Spinal cord (tissue), 10 donors: Measurements from ENCODE around the gene CPAMD8. TPM values are rescaled to one million over a fixed set of nuclear protein-coding genes. Genes with fewer than 3 reads are reported as not detected.

ENCODE experiments used
- DNase-seq, 6 donors: peaks; one replicate each; pipeline versions ENCODE4 v3.0.0 to v3.0.0-alpha.2; 2013 to 2015; ENCODE audit warnings: low spot score in 6 of 6, low read depth in 4 of 6
- H3K27ac ChIP-seq: one replicate; pipeline ENCODE4 v1.5.1; 2013; ENCODE audit warnings: low read depth, low read length, control low read depth
- H3K27me3 ChIP-seq: one replicate; pipeline ENCODE4 v1.6.1; 2013; ENCODE audit warnings: low read length; ENCODE audit not compliant: control insufficient read depth, insufficient read depth
- H3K36me3 ChIP-seq: one replicate; pipeline ENCODE4 v1.6.1; 2013; ENCODE audit warnings: low read length; ENCODE audit not compliant: control insufficient read depth, insufficient read depth
- H3K4me1 ChIP-seq: one replicate; pipeline ENCODE4 v1.6.1; 2013; ENCODE audit warnings: low read length; ENCODE audit not compliant: control insufficient read depth, insufficient read depth
- H3K4me3 ChIP-seq: one replicate; pipeline ENCODE4 v1.5.1; 2013; ENCODE audit warnings: low read depth, low read length, control low read depth
- H3K9me3 ChIP-seq: one replicate; pipeline ENCODE4 v1.6.1; 2013; ENCODE audit warnings: low read length; ENCODE audit not compliant: control insufficient read depth, insufficient read depth
- WGBS: methylation state at CpG from one replicate; pipeline ENCODE4 v1.1.5; 2013; ENCODE audit warnings: missing lambda C conversion rate; ENCODE audit not compliant: insufficient coverage; 5-methylcytosine and 5-hydroxymethylcytosine counted together
- polyA plus RNA-seq, 2 donors: library from polyadenylated mRNA; unstranded; fragments of 120-200 nt; gene quantifications; one replicate each; pipeline ENCODE4 v1.2.1, GENCODE V29; 2013; ENCODE audit not compliant: insufficient read length in 2 of 2
- total RNA-seq, 2 donors: library from RNA; depleted of rRNA in 1 of 2; stranded (reverse); fragments of 120-200 nt in 1 of 2; fragments of >200 nt in 1 of 2; gene quantifications; one replicate each; pipeline versions ENCODE4 v1.2.3 to v1.2.4, GENCODE V29; 2013 to 2014
- donor health status: healthy.

CPAMD8 gene
- total and polyA plus RNA-seq, 4 donors = 9.7 to 117 (median 38.9) TPM

DNA sequence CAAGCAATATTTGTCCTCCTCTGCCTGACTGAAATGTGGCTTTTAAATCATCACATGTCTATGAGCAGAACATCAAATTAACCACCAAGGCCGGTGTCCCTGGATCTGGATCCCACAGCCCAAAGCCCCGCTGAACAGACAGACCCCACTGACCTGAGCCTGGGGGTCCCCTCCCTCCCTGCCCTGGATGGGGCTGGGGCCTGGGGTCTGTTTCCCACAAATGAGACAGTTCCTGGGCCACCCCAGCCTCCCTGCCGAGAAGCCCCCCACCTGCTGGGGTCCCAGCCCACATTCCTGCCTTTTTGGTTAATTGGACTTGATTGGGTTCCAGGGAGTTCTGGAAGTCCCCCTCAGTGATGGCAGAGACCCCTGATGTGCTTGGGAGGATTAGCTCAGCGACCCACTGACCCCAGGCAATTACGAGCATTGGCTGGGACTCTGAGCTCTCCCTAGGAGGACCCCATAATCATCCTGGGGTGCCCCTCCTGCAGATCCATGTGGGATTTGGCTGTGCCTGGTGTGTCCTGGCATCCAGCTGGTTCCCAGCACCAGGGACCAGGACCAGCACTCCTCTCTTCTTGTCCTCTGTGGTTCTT lies 19.4 kb upstream of the CPAMD8 start:
- H3K4me1 ChIP-seq = peaks cover 9% of the 10 kb centered on the region
- no peaks in the 10 kb centered on the region for H3K9me3 ChIP-seq
- DNase-seq = no peak
- no peak overlapping the region for H3K4me3 ChIP-seq
- no peaks in the 10 kb centered on the region for H3K27me3 ChIP-seq
- WGBS = 86% methylated on average over 4 of the region's 5 CpGs
- no peak overlapping the region for H3K27ac ChIP-seq
- peaks cover 20% of the 10 kb centered on the region for H3K36me3 ChIP-seq

DNA sequence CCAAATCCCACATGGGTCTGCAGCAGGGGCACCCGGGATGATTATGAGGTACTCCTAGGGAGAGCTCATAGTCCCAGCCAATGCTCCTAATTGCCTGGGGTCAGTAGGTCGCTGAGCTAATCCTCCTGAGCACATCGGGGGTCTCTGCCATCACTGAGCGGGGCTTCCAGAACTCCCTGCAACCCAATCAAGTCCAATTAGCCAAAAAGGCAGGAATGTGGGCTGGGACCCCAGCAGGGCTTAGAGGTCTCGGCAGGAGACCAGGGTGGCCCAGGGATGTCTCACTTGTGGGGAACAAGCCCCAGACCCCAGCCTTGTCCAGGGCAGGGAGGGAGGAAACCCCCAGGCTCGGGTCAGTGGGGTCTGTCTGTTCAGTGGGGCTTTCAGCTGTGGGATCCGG lies 17.1 kb upstream of the CPAMD8 start:
- 46% methylated on average over 6 of the region's 7 CpGs for WGBS
- Histone ChIP-seq H3K27ac (no peak overlapping the region), H3K27me3 (no peaks in the 10 kb centered on the region), H3K9me3 (no peaks in the 10 kb centered on the region), H3K36me3 (peaks cover 6% of the 10 kb centered on the region), H3K4me1 (peaks cover 9% of the 10 kb centered on the region), H3K4me3 (no peak overlapping the region)
- DNase-seq = no peak

DNA sequence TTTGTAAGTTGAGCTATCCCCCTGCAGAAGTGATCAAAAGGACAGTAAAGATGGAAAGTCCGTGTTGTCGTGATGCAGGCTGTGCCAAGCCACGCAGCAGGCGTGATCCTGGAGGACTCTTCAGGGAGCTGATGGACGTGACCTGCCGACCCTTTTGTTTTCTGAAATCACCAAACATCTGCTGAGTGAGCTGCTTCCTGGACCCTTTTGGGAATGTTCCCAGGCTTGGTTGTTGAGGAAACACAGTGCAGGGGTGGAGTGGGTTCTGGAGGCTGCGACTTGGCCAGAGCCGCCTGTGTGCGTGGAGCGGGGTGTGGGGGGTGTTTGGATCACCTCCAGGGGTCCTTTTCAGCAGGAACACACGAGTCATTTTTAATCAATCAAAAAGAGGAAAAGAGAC lies 15.4 kb upstream of the CPAMD8 start:
- H3K9me3 ChIP-seq = no peaks in the 10 kb centered on the region
- DNase-seq = peak in 3 of 6 donors; percentile 11 to 87 (median 16)
- H3K27ac ChIP-seq = peak overlapping the region; percentile 61
- 23% methylated on average over 5 of the region's 11 CpGs for WGBS
- no peaks in the 10 kb centered on the region for H3K36me3 ChIP-seq
- H3K4me3 ChIP-seq = no peak overlapping the region
- peaks cover 9% of the 10 kb centered on the region for H3K4me1 ChIP-seq
- no peaks in the 10 kb centered on the region for H3K27me3 ChIP-seq

DNA sequence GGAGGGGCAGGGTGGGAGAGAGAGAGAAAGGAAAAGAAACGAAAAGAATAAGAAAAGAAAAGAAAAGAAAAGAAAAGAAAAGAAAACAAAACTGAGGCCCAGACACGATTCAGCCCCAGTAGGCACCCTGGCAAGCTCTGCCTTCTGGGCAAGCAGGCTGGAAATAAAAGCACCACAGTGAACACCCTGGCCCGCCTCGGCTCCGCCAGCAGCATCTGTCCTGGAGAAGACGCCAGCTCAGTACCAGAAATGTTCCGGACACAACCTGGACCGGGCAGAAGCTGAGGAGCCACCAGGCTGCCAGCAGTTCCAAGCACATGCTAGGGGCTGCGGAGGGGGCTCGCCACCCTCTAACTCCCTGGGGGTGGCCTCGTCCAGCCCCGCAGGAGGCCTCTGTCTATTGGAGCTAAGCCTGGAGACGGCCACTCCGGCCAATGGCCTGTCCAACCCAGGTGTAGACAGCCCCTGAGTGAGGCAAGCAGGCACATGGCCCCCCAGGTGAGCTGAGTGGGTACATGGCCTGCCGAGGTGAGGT lies 11.4 kb upstream of the CPAMD8 start:
- no peak for DNase-seq
- H3K4me3 ChIP-seq = no peak overlapping the region
- H3K27me3 ChIP-seq = no peaks in the 10 kb centered on the region
- no peaks in the 10 kb centered on the region for H3K9me3 ChIP-seq
- no peak overlapping the region for H3K27ac ChIP-seq
- WGBS = 59% methylated on average over 14 of the region's 15 CpGs
- H3K36me3 ChIP-seq = no peaks in the 10 kb centered on the region
- H3K4me1 ChIP-seq = peaks cover 9% of the 10 kb centered on the region

DNA sequence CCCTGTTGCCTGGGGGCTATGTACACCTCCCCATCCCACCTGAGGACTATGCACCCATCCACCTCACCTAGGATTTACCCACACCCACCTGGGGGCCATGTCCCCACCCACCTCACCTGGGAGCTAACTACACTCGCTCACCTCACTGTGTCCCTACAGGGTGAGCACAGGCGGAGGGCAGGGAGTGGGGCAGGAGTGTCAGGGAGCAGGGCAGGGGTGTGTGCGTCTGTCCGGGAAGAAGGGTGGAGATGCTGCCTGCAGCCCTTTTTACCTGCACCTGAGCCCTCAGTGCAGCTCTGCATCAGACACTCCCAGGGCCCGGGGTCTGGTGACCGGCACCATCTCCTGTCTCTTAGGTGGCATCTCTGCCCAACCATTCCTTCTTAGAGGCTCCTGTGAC lies 10.6 kb upstream of the CPAMD8 start:
- H3K9me3 ChIP-seq = no peaks in the 10 kb centered on the region
- H3K27me3 ChIP-seq = no peaks in the 10 kb centered on the region
- H3K4me1 ChIP-seq = peaks cover 6% of the 10 kb centered on the region
- no peak for DNase-seq
- 92% methylated on average over 4 of the region's 6 CpGs for WGBS
- no peak overlapping the region for H3K27ac ChIP-seq
- H3K36me3 ChIP-seq = no peaks in the 10 kb centered on the region
- H3K4me3 ChIP-seq = no peak overlapping the region

DNA sequence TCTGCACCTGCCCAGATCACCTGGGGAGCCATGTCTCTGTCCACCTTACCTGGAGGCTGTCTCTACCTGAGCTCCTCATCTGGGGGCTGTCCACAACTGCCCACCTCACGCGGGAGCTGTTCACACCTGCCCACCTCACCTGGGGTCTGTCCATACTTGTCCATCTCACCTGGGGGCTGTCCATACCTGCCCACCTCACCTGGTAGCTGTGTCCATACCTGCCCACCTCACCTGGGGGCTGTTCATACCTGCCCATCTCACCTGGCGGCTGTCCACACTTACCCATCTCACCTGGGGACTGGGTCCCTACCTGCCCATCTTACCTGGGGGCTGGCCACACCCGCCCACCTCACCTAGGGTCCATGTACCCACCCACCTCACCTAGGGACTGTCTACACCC lies 10.0 kb upstream of the CPAMD8 start:
- H3K4me1 ChIP-seq = peaks cover under 1% of the 10 kb centered on the region
- DNase-seq = no peak
- H3K9me3 ChIP-seq = no peaks in the 10 kb centered on the region
- H3K4me3 ChIP-seq = no peak overlapping the region
- whole genome bisulfite sequencing = 73% methylated on average over 4 of the region's 4 CpGs
- H3K36me3 ChIP-seq = no peaks in the 10 kb centered on the region
- no peak overlapping the region for H3K27ac ChIP-seq
- no peaks in the 10 kb centered on the region for H3K27me3 ChIP-seq

DNA sequence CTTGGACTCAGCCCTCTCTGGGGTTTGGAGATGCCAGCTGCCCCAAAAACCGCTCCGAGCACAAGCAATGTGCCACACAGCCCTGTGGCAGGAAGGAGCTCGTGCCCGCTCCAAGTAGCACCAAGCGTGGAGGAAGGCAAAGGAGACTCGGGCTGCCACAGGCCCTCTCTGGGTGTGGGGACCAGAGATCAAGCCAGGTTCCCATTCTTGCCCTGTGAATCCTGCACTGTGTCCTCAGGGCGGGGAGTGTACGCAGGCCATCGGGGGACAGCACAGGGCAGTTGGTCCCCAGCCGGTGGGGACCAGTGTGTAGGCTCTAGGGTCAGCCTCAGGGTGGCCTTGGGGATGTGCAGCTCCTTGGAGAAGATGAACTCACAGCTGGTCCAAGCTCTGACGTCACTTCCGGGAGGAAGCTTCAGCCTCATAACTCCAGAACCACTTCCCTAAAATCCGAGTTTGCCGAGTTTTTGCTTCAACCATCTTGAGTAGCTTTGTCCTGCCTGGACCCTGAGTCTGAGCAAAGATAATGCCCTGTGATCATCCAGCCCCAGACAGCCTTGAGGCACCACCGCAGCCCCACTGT lies 9.3 kb upstream of the CPAMD8 start:
- no peak for DNase-seq
- no peaks in the 10 kb centered on the region for H3K9me3 ChIP-seq
- WGBS = 86% methylated on average over 15 of the region's 15 CpGs
- H3K27me3 ChIP-seq = no peaks in the 10 kb centered on the region
- H3K4me3 ChIP-seq = no peak overlapping the region
- H3K27ac ChIP-seq = no peak overlapping the region
- H3K36me3 ChIP-seq = no peaks in the 10 kb centered on the region
- no peaks in the 10 kb centered on the region for H3K4me1 ChIP-seq

DNA sequence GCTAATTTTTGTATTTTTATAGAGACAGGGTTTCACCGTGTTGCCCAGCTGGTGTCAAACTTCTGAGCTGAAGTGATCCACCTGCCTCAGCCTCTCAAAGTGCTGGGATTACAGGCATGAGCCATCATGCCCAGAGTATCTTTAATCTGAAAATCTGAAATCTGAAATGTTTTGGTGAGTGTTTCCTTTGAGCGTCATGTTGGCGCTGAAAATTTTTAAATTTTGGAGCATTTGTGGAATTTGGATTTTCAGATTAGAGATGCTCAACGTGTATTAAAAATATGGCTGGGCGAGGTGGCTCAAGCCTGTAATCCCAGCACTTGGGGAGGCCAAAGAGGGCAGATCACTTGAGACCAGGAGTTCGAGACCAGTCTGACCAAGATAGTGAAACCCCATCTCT lies 5.1 kb upstream of the CPAMD8 start:
- no peaks in the 10 kb centered on the region for H3K9me3 ChIP-seq
- WGBS = 88% methylated on average over 6 of the region's 6 CpGs
- H3K36me3 ChIP-seq = no peaks in the 10 kb centered on the region
- H3K4me1 ChIP-seq = peaks cover 4% of the 10 kb centered on the region
- no peak overlapping the region for H3K4me3 ChIP-seq
- H3K27ac ChIP-seq = no peak overlapping the region
- DNase-seq = no peak
- H3K27me3 ChIP-seq = peaks cover 4% of the 10 kb centered on the region

DNA sequence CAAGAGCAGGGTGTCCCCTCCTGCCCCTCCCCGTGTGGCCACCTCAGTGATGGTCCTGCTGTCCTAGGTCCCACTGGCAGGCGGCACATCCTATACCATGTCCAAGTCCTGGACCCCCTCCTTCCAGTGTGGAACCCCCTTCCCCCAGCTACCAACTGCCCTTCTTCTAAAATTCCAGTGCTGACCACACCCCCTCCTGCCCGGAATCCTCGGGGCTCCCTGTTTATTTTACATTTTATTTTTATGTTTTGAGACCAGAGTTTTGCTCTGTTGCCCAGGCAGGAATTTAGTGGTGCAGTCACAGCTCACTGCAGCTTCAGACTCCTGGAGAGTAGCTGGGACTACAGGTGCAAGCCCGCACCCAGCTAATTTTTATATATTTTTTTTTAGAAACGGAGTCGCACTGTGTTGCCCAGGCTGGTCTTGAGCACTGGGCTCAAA lies 945 bp upstream of the CPAMD8 start:
- no peak overlapping the region for H3K4me3 ChIP-seq
- peaks cover 12% of the 10 kb centered on the region for H3K4me1 ChIP-seq
- peaks cover 16% of the 10 kb centered on the region for H3K27me3 ChIP-seq
- no peak overlapping the region for H3K27ac ChIP-seq
- DNase-seq = no peak
- H3K36me3 ChIP-seq = no peaks in the 10 kb centered on the region
- peaks cover 1% of the 10 kb centered on the region for H3K9me3 ChIP-seq
- 63% methylated on average over 2 of the region's 7 CpGs for WGBS
